A673 (cell line): ENCODE measurements around the gene HLA-DQB1.

Experiments used
- EZH2 ChIP-seq: fragments of 200-600 bp; sonication (generic); IDR thresholded peaks from 2 replicates; pipeline ENCODE4 v1.6.1; 2017; ENCODE audit warnings: borderline replicate concordance, low read depth, mild to moderate bottlenecking, mixed read lengths, antibody characterized with exemption, low read length; ENCODE audit not compliant: poor library complexity, severe bottlenecking
- TF ChIP-seq, protein P1 (sequence below): fragments of 300-800, 200-600 bp; sonication (generic); conservative IDR thresholded peaks from 2 replicates; pipeline ENCODE4 v1.5.1; 2017; ENCODE audit warnings: low read depth, mild to moderate bottlenecking, antibody characterized with exemption, low read length, moderate library complexity, mixed read lengths

DNA sequence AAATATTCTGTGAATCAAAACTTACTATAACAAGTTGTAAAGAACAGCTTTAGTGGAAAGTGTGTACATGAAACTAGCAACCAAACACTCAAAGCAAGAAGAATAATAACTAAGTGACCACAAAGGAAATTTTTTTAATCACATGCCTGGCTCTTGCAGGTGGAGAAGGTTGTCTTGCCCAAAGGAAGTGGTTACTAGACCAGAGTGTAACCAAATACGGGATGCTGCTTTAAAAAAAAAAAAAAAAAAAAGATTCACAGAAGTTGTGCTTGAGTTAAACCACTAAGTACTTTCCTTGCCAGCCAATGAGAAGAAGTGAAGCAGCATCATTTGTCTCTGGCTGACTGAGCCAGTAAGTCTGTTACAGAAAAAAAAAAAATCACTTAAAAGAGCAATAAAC, 19.1 kb upstream of the HLA-DQB1 start:
- TF ChIP-seq, protein P1, sequence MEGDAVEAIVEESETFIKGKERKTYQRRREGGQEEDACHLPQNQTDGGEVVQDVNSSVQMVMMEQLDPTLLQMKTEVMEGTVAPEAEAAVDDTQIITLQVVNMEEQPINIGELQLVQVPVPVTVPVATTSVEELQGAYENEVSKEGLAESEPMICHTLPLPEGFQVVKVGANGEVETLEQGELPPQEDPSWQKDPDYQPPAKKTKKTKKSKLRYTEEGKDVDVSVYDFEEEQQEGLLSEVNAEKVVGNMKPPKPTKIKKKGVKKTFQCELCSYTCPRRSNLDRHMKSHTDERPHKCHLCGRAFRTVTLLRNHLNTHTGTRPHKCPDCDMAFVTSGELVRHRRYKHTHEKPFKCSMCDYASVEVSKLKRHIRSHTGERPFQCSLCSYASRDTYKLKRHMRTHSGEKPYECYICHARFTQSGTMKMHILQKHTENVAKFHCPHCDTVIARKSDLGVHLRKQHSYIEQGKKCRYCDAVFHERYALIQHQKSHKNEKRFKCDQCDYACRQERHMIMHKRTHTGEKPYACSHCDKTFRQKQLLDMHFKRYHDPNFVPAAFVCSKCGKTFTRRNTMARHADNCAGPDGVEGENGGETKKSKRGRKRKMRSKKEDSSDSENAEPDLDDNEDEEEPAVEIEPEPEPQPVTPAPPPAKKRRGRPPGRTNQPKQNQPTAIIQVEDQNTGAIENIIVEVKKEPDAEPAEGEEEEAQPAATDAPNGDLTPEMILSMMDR = no peak
- no peak for TF ChIP-seq EZH2
